ENCODE measurements around the gene LMX1B. TPM values are rescaled to one million over a fixed set of nuclear protein-coding genes. Genes with fewer than 3 reads are reported as not detected.

LMX1B gene
- total RNA-seq, 1 experiment from 2014 or later: 11.3 TPM

GRCh38 chr9:126703002-126703865 lies 89.5 kb downstream of the LMX1B start:
- ATAC-seq: no peak
- H3K4me2 ChIP-seq (ENCODE audit: low read length): peak overlapping the region; percentile 18; the same call in 1 of the 2 replicates

More at GRCh38 chr9:126703002-126703865, 89.5 kb downstream of the LMX1B start:
- Histone ChIP-seq H3K9me2 (ENCODE audit: insufficient read depth) (no peaks in the 10 kb centered on the region), H3K4me3 (replicated peaks in 1 of 2; ENCODE audit: low read depth in 1 of 2, low read length in 2 of 2) (no peak overlapping the region), H3K79me2 (ENCODE audit: insufficient read depth, low read length) (no peaks in the 10 kb centered on the region), H2AFZ (ENCODE audit: low read depth, low read length, poor library complexity, severe bottlenecking) (no peak overlapping the region), H3K27ac (ENCODE audit: low read depth, low read length) (no peak overlapping the region), H3K36me3 (ENCODE audit: control insufficient read depth in 1 of 2, insufficient read depth in 2 of 2, low read length in 2 of 2) (no peaks in the 10 kb centered on the region), H3K9ac (ENCODE audit: low read length) (no peak overlapping the region), H3K27me3 (ENCODE audit: insufficient read depth, low read length) (no peaks in the 10 kb centered on the region), H3K4me1 (ENCODE audit: control insufficient read depth in 1 of 2, insufficient read depth in 2 of 2, low read length in 2 of 2) (peaks cover 15 to 35% of the 10 kb centered on the region in 2 experiments), H3K9me3 (ENCODE audit: control insufficient read depth in 1 of 2, insufficient read depth in 1 of 2, low read depth in 1 of 2, low read length in 2 of 2) (no peaks in the 10 kb centered on the region), H4K20me1 (ENCODE audit: insufficient read depth) (no peaks in the 10 kb centered on the region)
- no TSS peak for BruUV-seq (replicated peaks)
- intact Hi-C loops (cut with micrococcal nuclease): no loop called here
- no peak for TF ChIP-seq RAD21 (IDR thresholded peaks at IDR 0.05; ENCODE audit: low read depth)
- no peak for TF ChIP-seq FOSL1 (IDR thresholded peaks at IDR 0.05; ENCODE audit: low read depth)
- no peak for TF ChIP-seq CBX3 (IDR thresholded peaks at IDR 0.05; ENCODE audit: low read depth)
- no peak for TF ChIP-seq JUND (IDR thresholded peaks at IDR 0.05)
- no peak for TF ChIP-seq CTCF (IDR thresholded peaks at IDR 0.05 in 2 of 3, conservative IDR thresholded peaks at IDR 0.05 in 1 of 3; ENCODE audit: borderline replicate concordance in 1 of 3, insufficient read depth in 1 of 3, low read depth in 2 of 3, low read length in 2 of 3)
- TF ChIP-seq ZNF274 (IDR thresholded peaks at IDR 0.05; ENCODE audit: low read depth, low read length): no peak
- no peak for TF ChIP-seq ZFX (IDR thresholded peaks at IDR 0.05)
- no peak for TF ChIP-seq TCF7L2 (IDR thresholded peaks at IDR 0.05; ENCODE audit: borderline replicate concordance, extremely low read depth, insufficient read depth, insufficient read length)
- no peak for TF ChIP-seq ATF3 (IDR thresholded peaks at IDR 0.05)
- TF ChIP-seq SP1 (IDR thresholded peaks at IDR 0.05; ENCODE audit: low read depth): no peak
- TF ChIP-seq MAX (IDR thresholded peaks at IDR 0.05): no peak
- no peak for TF ChIP-seq ZBTB33 (IDR thresholded peaks at IDR 0.05; ENCODE audit: extremely low read depth, insufficient replicate concordance, low read length)
- no peak for TF ChIP-seq POLR2A (IDR thresholded peaks at IDR 0.05; ENCODE audit: borderline replicate concordance, extremely low read depth, insufficient read depth, insufficient read length)
- no peak for TF ChIP-seq EZH2 (IDR thresholded peaks at IDR 0.05)
- no peak for TF ChIP-seq EGR1 (IDR thresholded peaks at IDR 0.05; ENCODE audit: low read depth)
- no peak for TF ChIP-seq CEBPB (IDR thresholded peaks at IDR 0.05; ENCODE audit: low read depth)
- TF ChIP-seq EZH2phosphoT487 (IDR thresholded peaks at IDR 0.05; ENCODE audit: borderline replicate concordance): no peak
- no peak for TF ChIP-seq ELF1 (IDR thresholded peaks at IDR 0.05; ENCODE audit: borderline replicate concordance, low read depth)
- TF ChIP-seq SRF (IDR thresholded peaks at IDR 0.05; ENCODE audit: low read depth): no peak
- no peak for TF ChIP-seq REST (IDR thresholded peaks at IDR 0.05; ENCODE audit: low read depth)
- POLR2A ChIA-PET: no interaction called here
- RAD21 ChIA-PET (ENCODE audit: low non-redundant PET in 1 of 2, low total read pairs in 2 of 2, uncharacterized antibody in 2 of 2, unreplicated experiment in 2 of 2): interaction anchor here in 1 of 2 experiments (1.1 kb wide), 1 partner anchor 78 kb away, joined by 3 read pairs; no protein-coding TSS in a partner anchor
- DNase-seq (ENCODE audit: low read depth, low spot score): no peak
- CTCF ChIA-PET: interaction anchor here (0.6 to 8.2 kb wide), 13 partner anchors 9 to 164 kb away, joined by 3 to 340 read pairs (median 4); partner anchors contain the start of gene ZBTB43

Data from HCT116 (cell line).